ENCODE measurements around the gene CCPG1. TPM values are rescaled to one million over a fixed set of nuclear protein-coding genes. Genes with fewer than 3 reads are reported as not detected.

CCPG1 gene
- polyA plus RNA-seq, 3 donors = 21.1 to 196 (median 145) TPM

GRCh38 chr15:55358471-55358870, 49.7 kb downstream of the CCPG1 start:
- no peak for DNase-seq
- Histone ChIP-seq H3K4me3 (replicated peaks in 1 of 3; ENCODE audit: low read depth in 2 of 3, low read length in 3 of 3) (no peak overlapping the region), H3K9ac (ENCODE audit: insufficient read depth, low read length, poor library complexity, severe bottlenecking) (no peak overlapping the region), H3K4me2 (replicated peaks; ENCODE audit: extremely low read depth, low read length, poor library complexity, severe bottlenecking) (no peak overlapping the region), H2AFZ (ENCODE audit: insufficient read depth, low read depth, low read length, poor library complexity, severe bottlenecking) (no peak overlapping the region), H3K27ac (ENCODE audit: low read depth in 1 of 2, low read length in 2 of 2) (no peak overlapping the region), H3K4me1 (ENCODE audit: control insufficient read depth in 1 of 2, insufficient read depth in 2 of 2, low read length in 2 of 2) (no peaks in the 10 kb centered on the region), H3K79me2 (ENCODE audit: insufficient read depth, low read length) (no peaks in the 10 kb centered on the region), H3K36me3 (replicated peaks in 1 of 2; ENCODE audit: control insufficient read depth in 1 of 2, insufficient read depth in 2 of 2, low read length in 2 of 2) (peaks cover 60 to 98% of the 10 kb centered on the region in 2 donors), H3K27me3 (ENCODE audit: control insufficient read depth in 2 of 2, insufficient read depth in 2 of 2, low read length in 2 of 2) (no peaks in the 10 kb centered on the region), H4K20me1 (ENCODE audit: insufficient read depth, low read length) (no peaks in the 10 kb centered on the region), H3K9me3 (replicated peaks in 1 of 2; ENCODE audit: control insufficient read depth in 1 of 2, insufficient read depth in 1 of 2, low read length in 2 of 2) (no peaks in the 10 kb centered on the region)
- intact Hi-C loops (cut with micrococcal nuclease) = no loop called here
- Mint-ChIP-seq H3K27me3 (ENCODE audit: low read depth in 3 of 3) (peaks cover 0 to 2% (median 0%) of the 10 kb centered on the region in 3 donors), H3K9me3 (no peaks in the 10 kb centered on the region), H3K27ac (peak overlapping the region in 5 of 7 donors; percentile 0 to 44 (median 7)), H3K4me1 (peaks cover 7% of the 10 kb centered on the region), H3K4me3 (no peak overlapping the region), H3K36me3 (peaks cover 78 to 83% of the 10 kb centered on the region in 2 donors)
- no peak for TF ChIP-seq CTCF (IDR thresholded peaks at IDR 0.05)

GRCh38 chr15:55357774-55358173, 50.4 kb downstream of the CCPG1 start:
- H4K20me1 ChIP-seq (ENCODE audit: insufficient read depth, low read length) = no peaks in the 10 kb centered on the region
- no peak for DNase-seq
- no peak overlapping the region for H3K27ac ChIP-seq (ENCODE audit: low read depth in 1 of 2, low read length in 2 of 2)
- no peak overlapping the region for H3K4me2 ChIP-seq (replicated peaks; ENCODE audit: extremely low read depth, low read length, poor library complexity, severe bottlenecking)
- H3K36me3 Mint-ChIP-seq = peaks cover 74 to 76% of the 10 kb centered on the region in 2 donors
- no peak overlapping the region for H3K4me3 Mint-ChIP-seq
- no peaks in the 10 kb centered on the region for H3K27me3 ChIP-seq (ENCODE audit: control insufficient read depth in 2 of 2, insufficient read depth in 2 of 2, low read length in 2 of 2)
- H3K4me1 Mint-ChIP-seq = peaks cover 7% of the 10 kb centered on the region
- no peak overlapping the region for H3K27ac Mint-ChIP-seq
- TF ChIP-seq CTCF (IDR thresholded peaks at IDR 0.05) = no peak
- no peaks in the 10 kb centered on the region for H3K9me3 Mint-ChIP-seq
- H3K4me1 ChIP-seq (ENCODE audit: control insufficient read depth in 1 of 2, insufficient read depth in 2 of 2, low read length in 2 of 2) = no peaks in the 10 kb centered on the region
- H2AFZ ChIP-seq (ENCODE audit: insufficient read depth, low read depth, low read length, poor library complexity, severe bottlenecking) = no peak overlapping the region
- no peaks in the 10 kb centered on the region for H3K79me2 ChIP-seq (ENCODE audit: insufficient read depth, low read length)
- no CpG with 5 or more reads among the region's 2 CpGs for WGBS (ENCODE audit: insufficient coverage)
- peaks cover 0 to 2% (median 0%) of the 10 kb centered on the region in 3 donors for H3K27me3 Mint-ChIP-seq (ENCODE audit: low read depth in 3 of 3)
- H3K4me3 ChIP-seq (replicated peaks in 1 of 3; ENCODE audit: low read depth in 2 of 3, low read length in 3 of 3) = no peak overlapping the region
- intact Hi-C loops (cut with micrococcal nuclease) = no loop called here
- H3K9me3 ChIP-seq (replicated peaks in 1 of 2; ENCODE audit: control insufficient read depth in 1 of 2, insufficient read depth in 1 of 2, low read length in 2 of 2) = no peaks in the 10 kb centered on the region
- H3K9ac ChIP-seq (ENCODE audit: insufficient read depth, low read length, poor library complexity, severe bottlenecking) = no peak overlapping the region
- H3K36me3 ChIP-seq (replicated peaks in 1 of 2; ENCODE audit: control insufficient read depth in 1 of 2, insufficient read depth in 2 of 2, low read length in 2 of 2) = peaks cover 57 to 98% of the 10 kb centered on the region in 2 donors
